ENCODE measurements around the gene ANKMY1. TPM values are rescaled to one million over a fixed set of nuclear protein-coding genes. Genes with fewer than 3 reads are reported as not detected.

The ANKMY1 gene
- total and polyA plus RNA-seq, 2 of the 13 experiments (the other 11 are each of a cell fraction or from before 2014, with no cell fraction given): 11.7 to 18.8 TPM

- TF ChIP-seq ZNF451 (CRISPR knock-in tag; IDR thresholded peaks at IDR 0.05) (0 out of 2 replicates have a peak, but pooled peaks have one; percentile 31), PHF8 (CRISPR knock-in tag; IDR thresholded peaks at IDR 0.05) (no peak), FOXK1 (CRISPR knock-in tag; IDR thresholded peaks at IDR 0.05; ENCODE audit: borderline replicate concordance, low read depth) (no peak), ZNF350 (CRISPR knock-in tag; IDR thresholded peaks at IDR 0.05; ENCODE audit: borderline replicate concordance, low read depth) (no peak), ZBTB26 (CRISPR knock-in tag; IDR thresholded peaks at IDR 0.05; ENCODE audit: borderline replicate concordance) (no peak), SAFB2 (CRISPR knock-in tag; IDR thresholded peaks at IDR 0.05; ENCODE audit: borderline replicate concordance, low read depth) (no peak), KMT2A (CRISPR knock-in tag; IDR thresholded peaks at IDR 0.05) (no peak), MXI1 (IDR thresholded peaks at IDR 0.05; ENCODE audit: borderline replicate concordance, low read depth, low read length) (no peak), ZNF317 (CRISPR knock-in tag; IDR thresholded peaks at IDR 0.05) (0 out of 2 replicates have a peak, but pooled peaks have one; percentile 11), ZNF513 (CRISPR knock-in tag; conservative IDR thresholded peaks at IDR 0.05) (no peak), ZNF766 (CRISPR knock-in tag; IDR thresholded peaks at IDR 0.05; ENCODE audit: borderline replicate concordance) (no peak), HOXA5 (CRISPR knock-in tag; IDR thresholded peaks at IDR 0.05) (no peak), DBP (CRISPR knock-in tag; IDR thresholded peaks at IDR 0.05; ENCODE audit: not compliant biosample characterization) (no peak), RBFOX2 (IDR thresholded peaks at IDR 0.05; ENCODE audit: low read depth, low read length) (0 out of 2 replicates have a peak, but pooled peaks have one; percentile 21), ZNF546 (CRISPR knock-in tag; conservative IDR thresholded peaks at IDR 0.05) (0 out of 2 replicates have a peak, but pooled peaks have one; percentile 34), ZNF432 (CRISPR knock-in tag; IDR thresholded peaks at IDR 0.05; ENCODE audit: borderline replicate concordance) (no peak), BHLHE40 (IDR thresholded peaks at IDR 0.05; ENCODE audit: low read length) (0 out of 2 replicates have a peak, but pooled peaks have one; percentile 13)
These were observed 38.3 kb upstream of the ANKMY1 start (continued) for GRCh38 chr2:240596080-240596460.

Data from HepG2 (cell line).